Measurements from ENCODE around the gene PKNOX2.

DNA sequence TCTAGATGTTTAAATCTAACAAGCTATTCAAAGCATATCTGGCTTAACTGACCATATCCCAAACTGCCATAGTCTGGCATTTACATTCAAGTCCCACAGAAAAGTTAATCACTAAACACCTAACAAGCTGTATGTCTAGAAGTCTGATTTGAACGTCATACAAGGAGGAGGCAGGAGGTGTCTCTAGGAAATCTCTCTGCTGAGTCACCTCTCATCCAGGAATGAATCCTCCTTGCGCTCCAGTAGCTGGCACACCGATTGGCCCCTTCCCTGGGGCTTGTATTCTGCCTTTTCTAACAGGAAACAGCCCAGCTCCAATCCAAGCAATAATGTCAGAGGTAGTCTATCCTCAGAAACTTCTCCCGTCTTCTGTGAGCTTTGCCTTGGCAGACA is 299.7 kb downstream of the PKNOX2 start:
- TF ChIP-seq, protein P1, sequence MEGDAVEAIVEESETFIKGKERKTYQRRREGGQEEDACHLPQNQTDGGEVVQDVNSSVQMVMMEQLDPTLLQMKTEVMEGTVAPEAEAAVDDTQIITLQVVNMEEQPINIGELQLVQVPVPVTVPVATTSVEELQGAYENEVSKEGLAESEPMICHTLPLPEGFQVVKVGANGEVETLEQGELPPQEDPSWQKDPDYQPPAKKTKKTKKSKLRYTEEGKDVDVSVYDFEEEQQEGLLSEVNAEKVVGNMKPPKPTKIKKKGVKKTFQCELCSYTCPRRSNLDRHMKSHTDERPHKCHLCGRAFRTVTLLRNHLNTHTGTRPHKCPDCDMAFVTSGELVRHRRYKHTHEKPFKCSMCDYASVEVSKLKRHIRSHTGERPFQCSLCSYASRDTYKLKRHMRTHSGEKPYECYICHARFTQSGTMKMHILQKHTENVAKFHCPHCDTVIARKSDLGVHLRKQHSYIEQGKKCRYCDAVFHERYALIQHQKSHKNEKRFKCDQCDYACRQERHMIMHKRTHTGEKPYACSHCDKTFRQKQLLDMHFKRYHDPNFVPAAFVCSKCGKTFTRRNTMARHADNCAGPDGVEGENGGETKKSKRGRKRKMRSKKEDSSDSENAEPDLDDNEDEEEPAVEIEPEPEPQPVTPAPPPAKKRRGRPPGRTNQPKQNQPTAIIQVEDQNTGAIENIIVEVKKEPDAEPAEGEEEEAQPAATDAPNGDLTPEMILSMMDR (IDR thresholded peaks at IDR 0.05), result no peak
- TF ChIP-seq POLR2A (IDR thresholded peaks at IDR 0.05), result no peak

Data from suprapubic skin (tissue), 3 donors.